BJ (cell line): ENCODE data around the gene PEG3. TPM values are rescaled to one million over a fixed set of nuclear protein-coding genes. Genes with fewer than 3 reads are reported as not detected.

Experiments used
- CTCF ChIA-PET: fragments of 350-600 bp; formaldehyde crosslinking; extraction: SDS; loops from one replicate; lab custom pipeline; 2021; ENCODE audit warnings: antibody characterized with exemption, inconsistent platforms; lab: Yijun Ruan, JAX
- POLR2A ChIA-PET: fragments of 300-600 bp; sonication (Branson Sonifier 250); formaldehyde crosslinking; extraction: SDS; loops from one replicate; lab custom pipeline; 2021; ENCODE audit warnings: antibody characterized with exemption; lab: Charles Lee
- DNase-seq: peaks from one replicate; pipeline ENCODE4 v3.0.0-alpha.2; 2011; ENCODE audit warnings: low read depth
- H3K27me3 ChIP-seq: 2 replicates; pipeline ENCODE4 v1.6.0; 2011; ENCODE audit warnings: low read length; ENCODE audit not compliant: control insufficient read depth, insufficient read depth
- H3K36me3 ChIP-seq: 2 replicates; pipeline ENCODE4 v1.5.1; 2011; ENCODE audit warnings: low read length; ENCODE audit not compliant: control insufficient read depth, insufficient read depth
- H3K4me3 ChIP-seq: 2 replicates; pipeline ENCODE4 v1.5.1; 2011; ENCODE audit warnings: low read depth, mild to moderate bottlenecking, control low read depth, low read length
- CTCF ChIP-seq: IDR thresholded peaks from 2 replicates; pipeline ENCODE4 v1.5.1; 2011; ENCODE audit warnings: low read depth, mild to moderate bottlenecking, control low read depth, inconsistent platforms, low read length, moderate library complexity; ENCODE audit not compliant: insufficient read depth
- polyA plus RNA-seq: library from polyadenylated mRNA; depleted of rRNA; stranded (reverse); fragments of >200 nt; gene quantifications from 2 replicates; pipeline ENCODE4 v1.2.3, GENCODE V29; 2011

PEG3 gene
- polyA plus RNA-seq, 1 experiment = 0.04 TPM

DNA sequence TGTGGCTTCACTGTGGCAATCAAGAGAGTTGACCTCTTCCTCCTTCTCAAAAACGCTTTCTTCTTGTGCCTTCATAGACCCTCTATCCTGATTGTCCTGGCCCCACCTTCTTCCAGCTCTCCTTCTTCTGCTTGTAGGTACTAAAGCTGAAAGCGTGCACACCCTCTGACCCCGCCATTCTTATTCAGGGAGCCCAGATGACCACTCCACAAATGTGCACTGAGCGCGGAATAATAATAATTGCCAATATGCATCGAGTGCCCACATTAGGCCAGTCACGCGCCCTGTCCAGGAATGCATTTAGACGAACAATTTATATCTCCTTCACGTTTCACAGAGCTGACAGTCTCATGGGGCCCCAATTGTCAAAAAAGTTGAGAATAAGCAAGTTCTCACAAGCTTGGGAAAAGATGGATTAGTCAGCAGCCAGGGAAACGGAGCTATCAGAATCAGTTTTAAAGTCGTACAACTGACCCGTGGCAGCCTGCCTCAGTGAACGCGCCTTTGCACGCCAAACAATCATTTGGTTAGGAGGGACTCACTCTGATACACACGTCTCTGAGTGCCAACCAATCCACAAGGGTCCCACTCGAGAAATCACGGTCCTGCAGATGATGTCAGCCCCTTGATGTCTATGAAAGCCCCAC lies 36.7 kb upstream of the PEG3 start:
- Histone ChIP-seq H3K36me3 (no peaks in the 10 kb centered on the region), H3K4me3 (no peak overlapping the region), H3K27me3 (no peaks in the 10 kb centered on the region)
- no peak for DNase-seq
- TF ChIP-seq CTCF = no peak
- CTCF ChIA-PET = no interaction called here
- POLR2A ChIA-PET = no interaction called here

DNA sequence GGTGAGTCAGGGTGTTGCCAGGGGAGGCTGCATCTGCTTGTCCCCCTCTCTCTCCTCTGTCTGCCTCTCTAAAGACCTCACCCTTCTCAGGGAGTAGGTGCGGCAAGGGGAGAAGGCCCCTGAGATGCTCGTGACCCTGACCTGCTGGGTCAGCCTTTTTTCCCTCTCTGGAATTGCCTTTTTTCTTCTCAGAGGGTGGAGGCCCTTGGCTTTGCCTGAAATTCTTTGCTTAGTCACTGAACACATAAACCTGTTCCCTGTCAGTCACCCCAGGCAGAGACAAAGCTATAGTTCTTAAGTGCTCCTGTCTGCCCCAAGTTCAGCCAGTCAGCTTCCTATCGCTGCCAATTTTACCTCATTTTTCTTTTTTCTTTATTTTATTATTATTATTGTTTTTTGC lies 35.2 kb upstream of the PEG3 start:
- no peak for TF ChIP-seq CTCF
- POLR2A ChIA-PET = no interaction called here
- Histone ChIP-seq H3K4me3 (no peak overlapping the region), H3K36me3 (no peaks in the 10 kb centered on the region), H3K27me3 (no peaks in the 10 kb centered on the region)
- CTCF ChIA-PET = no interaction called here
- DNase-seq = no peak

- POLR2A ChIA-PET = no interaction called here
- CTCF ChIA-PET = no interaction called here
- Histone ChIP-seq H3K27me3 (no peaks in the 10 kb centered on the region), H3K4me3 (no peak overlapping the region), H3K36me3 (no peaks in the 10 kb centered on the region)
- no peak for DNase-seq
- TF ChIP-seq CTCF = no peak
These were observed 34.0 kb upstream of the PEG3 start for GRCh38 chr19:56874530-56874929.

DNA sequence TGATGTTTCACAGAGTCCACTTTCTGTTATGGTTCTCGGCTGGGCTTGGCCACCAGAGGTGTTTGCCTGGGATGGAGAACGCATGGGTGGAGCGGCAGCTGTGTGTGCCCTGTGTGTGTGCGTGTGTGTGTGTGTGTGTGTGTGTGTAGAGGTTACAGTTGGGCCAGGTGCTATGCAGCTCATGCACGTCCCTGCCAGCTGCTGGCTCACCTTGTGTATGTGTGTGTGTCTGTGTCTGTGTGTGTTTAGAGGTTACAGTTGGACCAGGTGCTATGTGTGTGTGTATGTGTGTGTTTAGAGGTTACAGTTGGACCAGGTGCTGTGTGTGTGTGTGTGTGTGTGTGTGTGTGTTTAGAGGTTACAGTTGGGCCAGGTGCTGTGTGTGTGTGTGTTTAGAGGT lies 33.0 kb upstream of the PEG3 start:
- TF ChIP-seq CTCF = no peak
- no peak overlapping the region for H3K4me3 ChIP-seq
- ChIA-PET CTCF (no interaction called here), POLR2A (no interaction called here)
- no peaks in the 10 kb centered on the region for H3K27me3 ChIP-seq
- no peaks in the 10 kb centered on the region for H3K36me3 ChIP-seq
- no peak for DNase-seq

- no peaks in the 10 kb centered on the region for H3K27me3 ChIP-seq
These were observed 29.4 kb upstream of the PEG3 start for GRCh38 chr19:56869886-56870285.

More at GRCh38 chr19:56869886-56870285, 29.4 kb upstream of the PEG3 start:
- ChIA-PET POLR2A (no interaction called here), CTCF (no interaction called here)
- no peak for DNase-seq
- Histone ChIP-seq H3K4me3 (no peak overlapping the region), H3K36me3 (no peaks in the 10 kb centered on the region)
- no peak for TF ChIP-seq CTCF
